ENCODE measurements around the gene MYH6.
"Not testable (repeated sequence)": the region's sequence is repeated elsewhere in the genome, so short reads cannot be mapped to it uniquely, and the experiment has no call there.

Gene MYH6

GRCh38 chr14:23389871-23390270, 18.2 kb downstream of the MYH6 start:
- DNase-seq: not testable (repeated sequence)

- DNase-seq: no peak
Observed at GRCh38 chr14:23389396-23389795, 18.7 kb downstream of the MYH6 start.

GRCh38 chr14:23388996-23389395, 19.1 kb downstream of the MYH6 start:
- DNase-seq: no peak

- DNase-seq: no peak
Observed at GRCh38 chr14:23387916-23388882, 19.9 kb downstream of the MYH6 start.

- DNase-seq: no peak
Observed at GRCh38 chr14:23386999-23387398, 21.1 kb downstream of the MYH6 start.

- DNase-seq: not testable (repeated sequence)
Observed at GRCh38 chr14:23386266-23386657, 21.8 kb downstream of the MYH6 start.

GRCh38 chr14:23385642-23386265, 22.3 kb downstream of the MYH6 start:
- DNase-seq: no peak

DNA sequence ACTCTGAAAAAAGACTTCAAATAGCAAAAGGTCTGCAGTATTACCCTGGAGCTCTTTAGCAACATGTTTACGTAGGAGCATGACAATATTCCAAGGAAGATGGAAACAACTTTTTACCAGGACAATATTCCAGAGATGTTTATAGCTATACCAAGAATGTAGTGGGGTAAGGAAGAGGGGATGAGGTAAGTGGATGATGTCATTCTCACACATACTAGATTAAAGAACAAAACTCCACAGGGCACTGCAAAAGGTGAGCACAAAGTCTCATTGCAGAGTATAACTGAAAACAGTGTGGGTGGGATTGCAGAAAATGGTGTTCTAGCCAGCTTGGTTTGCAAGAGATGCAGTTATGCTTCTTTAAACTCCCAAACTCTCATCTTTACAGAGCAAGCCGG, 22.8 kb downstream of the MYH6 start:
- no peak for DNase-seq

DNA sequence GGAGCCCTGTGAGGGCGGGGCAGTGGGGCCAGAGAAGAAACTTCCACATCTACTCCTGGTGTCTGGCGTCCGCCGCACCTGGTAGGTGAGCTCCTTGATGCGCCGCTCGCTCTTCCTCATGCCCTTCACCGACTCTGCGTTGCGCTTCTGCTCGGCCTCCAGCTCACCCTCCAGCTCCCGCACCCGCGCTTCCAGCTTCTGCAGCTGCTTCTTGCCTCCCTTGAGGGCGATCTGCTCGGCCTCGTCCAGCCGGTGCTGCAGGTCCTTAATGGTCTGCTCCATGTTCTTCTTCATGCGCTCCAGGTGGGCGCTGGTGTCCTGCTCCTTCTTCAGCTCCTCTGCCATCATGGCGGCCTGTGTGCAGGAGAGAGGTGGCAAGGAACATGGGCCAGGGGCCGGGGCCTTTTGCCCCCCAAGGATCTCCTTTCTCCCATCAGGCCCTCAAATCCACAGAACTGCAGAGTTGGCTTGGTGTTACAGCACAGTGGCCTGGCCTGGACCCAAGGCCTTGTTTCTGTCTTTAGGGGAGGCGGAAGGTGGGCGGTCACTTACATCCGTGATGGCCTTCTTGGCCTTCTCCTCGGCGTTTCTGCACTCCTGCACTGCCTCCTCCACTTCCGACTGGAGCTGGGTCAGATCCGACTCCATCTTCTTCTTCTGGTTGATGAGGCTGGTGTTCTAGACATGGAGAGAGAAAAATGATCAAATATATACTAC, 23.6 kb downstream of the MYH6 start:
- DNase-seq: no peak

DNA sequence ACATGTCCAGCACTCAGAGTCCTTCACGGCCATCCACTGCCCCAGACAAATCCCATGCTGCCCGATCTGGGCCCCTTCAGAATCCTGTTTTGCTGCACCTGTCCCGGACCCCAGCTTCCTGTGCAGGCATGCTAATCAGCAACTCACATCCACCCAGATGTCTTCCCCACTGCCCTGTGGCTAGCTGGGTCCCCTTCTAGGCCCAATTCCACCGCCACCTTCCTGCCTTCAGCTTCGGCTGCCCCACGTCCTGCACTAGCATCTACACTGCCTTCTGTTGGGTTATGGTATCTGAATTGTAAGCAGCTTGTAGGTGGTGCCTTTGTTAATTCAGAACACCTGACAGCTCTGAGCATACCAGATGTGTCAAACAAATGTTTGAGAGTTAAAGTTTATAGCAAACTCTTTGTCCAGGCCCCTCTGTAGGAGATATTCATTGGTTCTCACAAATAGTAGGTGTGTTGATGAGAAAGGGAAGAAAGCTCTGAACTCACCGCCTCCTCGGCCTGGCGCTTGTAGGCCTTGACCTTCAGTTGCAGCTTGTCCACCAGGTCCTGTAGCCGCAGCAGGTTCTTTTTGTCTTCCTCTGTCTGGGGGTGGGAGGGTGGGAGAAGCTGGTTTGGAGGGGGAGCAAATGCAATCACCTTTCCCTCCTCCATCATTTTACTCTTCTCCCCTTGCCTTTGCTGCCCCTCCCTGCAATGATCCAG, 25.2 kb downstream of the MYH6 start:
- DNase-seq: no peak

DNA sequence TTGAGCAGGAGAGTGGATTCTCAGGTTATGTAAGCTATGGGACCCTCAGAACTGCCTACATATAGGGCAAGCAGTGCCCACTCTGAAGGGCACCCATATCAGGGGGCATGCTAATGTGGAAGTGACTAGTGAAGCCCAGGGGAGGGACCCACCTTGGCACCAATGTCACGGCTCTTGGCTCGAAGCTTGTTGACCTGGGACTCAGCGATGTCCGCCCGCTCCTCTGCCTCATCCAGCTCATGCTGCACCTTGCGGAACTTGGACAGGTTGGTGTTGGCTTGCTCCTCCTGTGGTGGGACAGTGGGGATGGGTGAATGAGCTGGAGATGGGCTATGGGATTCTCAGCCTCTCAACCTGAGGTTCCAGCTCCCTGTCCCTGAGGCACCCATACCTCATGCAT, 25.8 kb downstream of the MYH6 start:
- no peak for DNase-seq

GRCh38 chr14:23381871-23382270, 26.2 kb downstream of the MYH6 start:
- DNase-seq: no peak

DNA sequence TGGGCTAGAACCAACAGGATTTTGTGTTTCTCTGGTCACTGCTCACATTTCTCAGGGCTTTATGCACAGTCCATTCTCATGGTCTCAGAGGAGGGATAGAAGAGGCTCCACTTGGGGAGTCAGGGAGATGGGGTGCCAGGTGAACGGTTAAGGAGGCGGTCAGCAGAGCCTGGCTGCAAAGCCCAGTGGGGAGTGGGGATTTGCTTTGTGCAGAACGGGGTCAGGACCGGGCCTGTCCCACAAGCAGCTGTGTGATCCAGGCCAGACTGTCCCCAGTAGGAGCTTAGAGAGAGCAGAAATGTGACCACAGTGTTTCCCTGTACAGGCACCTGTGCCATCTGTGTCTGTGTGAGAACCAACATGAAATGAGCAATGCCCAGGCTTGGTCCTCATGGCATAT, 27.1 kb downstream of the MYH6 start:
- DNase-seq: no peak

- no peak for DNase-seq
Observed at GRCh38 chr14:23380197-23380914, 27.7 kb downstream of the MYH6 start.

GRCh38 chr14:23379366-23380196, 28.5 kb downstream of the MYH6 start:
- peak; percentile 59 for DNase-seq

- no peak for DNase-seq
Observed at GRCh38 chr14:23378612-23379220, 29.4 kb downstream of the MYH6 start.

- DNase-seq: no peak
Observed at GRCh38 chr14:23377573-23378563, 30.2 kb downstream of the MYH6 start.

DNA sequence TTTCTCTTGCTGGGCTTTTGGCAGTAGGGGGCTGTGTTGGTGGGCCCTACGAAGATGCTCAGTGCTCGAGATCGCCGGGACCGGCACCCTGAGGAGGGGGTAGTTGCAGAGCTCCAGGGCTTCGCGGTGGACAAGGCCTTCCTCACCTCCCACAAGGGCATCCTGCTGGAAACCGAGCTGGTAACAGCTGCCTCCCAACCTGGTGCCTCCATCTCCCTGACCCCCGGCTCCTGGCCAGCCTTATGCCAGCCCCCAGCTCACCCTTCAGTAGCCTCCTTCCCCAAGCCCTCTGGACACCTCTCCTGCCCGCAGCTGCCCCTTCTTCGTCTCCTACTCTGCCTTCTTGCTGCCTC, 30.9 kb downstream of the MYH6 start:
- DNase-seq: no peak

GRCh38 chr14:23376482-23377197, 31.4 kb downstream of the MYH6 start, which contains the start of gene CMTM5:
CMTM5 (plus strand) TSS chr14:23377046; CDS start chr14:23377252, 206 bp downstream.
- no peak for DNase-seq
